Choroid plexus epithelial cell (primary cell): Measurements from ENCODE around the gene MRPL46.

Experiments used
- DNase-seq: peaks from one replicate; pipeline ENCODE4 v3.0.0-alpha.2; 2010; ENCODE audit warnings: low read depth
- H3K4me3 ChIP-seq: 2 replicates; pipeline ENCODE4 v1.5.1; 2011; ENCODE audit warnings: low read depth, mild to moderate bottlenecking, control low read depth, low read length, moderate library complexity
- TF ChIP-seq, protein P1 (sequence below): conservative IDR thresholded peaks from 2 replicates; pipeline ENCODE4 v1.5.1; 2011; ENCODE audit warnings: low read depth, mild to moderate bottlenecking, control low read depth, inconsistent platforms, low read length, moderate library complexity

MRPL46 gene

DNA sequence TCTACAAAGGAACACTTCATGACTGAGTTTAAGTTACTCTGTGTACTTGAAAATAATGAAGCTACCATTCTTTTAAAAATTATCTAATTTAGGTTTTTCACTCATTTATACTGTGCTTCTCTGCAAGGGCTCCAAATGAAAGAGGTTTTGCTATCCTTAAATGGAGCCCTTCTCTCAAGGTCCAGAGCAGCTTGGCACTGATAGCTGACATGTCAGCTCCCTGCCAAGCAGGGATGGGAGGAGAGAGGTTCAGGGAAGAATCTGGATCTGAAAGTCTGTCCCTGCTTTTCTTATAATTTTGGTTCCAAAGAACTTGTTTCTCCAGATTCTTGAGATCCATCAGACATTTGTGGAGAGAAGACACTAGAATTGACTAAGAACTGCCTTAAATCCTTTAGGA lies 39.4 kb upstream of the MRPL46 start:
- TF ChIP-seq, protein P1, sequence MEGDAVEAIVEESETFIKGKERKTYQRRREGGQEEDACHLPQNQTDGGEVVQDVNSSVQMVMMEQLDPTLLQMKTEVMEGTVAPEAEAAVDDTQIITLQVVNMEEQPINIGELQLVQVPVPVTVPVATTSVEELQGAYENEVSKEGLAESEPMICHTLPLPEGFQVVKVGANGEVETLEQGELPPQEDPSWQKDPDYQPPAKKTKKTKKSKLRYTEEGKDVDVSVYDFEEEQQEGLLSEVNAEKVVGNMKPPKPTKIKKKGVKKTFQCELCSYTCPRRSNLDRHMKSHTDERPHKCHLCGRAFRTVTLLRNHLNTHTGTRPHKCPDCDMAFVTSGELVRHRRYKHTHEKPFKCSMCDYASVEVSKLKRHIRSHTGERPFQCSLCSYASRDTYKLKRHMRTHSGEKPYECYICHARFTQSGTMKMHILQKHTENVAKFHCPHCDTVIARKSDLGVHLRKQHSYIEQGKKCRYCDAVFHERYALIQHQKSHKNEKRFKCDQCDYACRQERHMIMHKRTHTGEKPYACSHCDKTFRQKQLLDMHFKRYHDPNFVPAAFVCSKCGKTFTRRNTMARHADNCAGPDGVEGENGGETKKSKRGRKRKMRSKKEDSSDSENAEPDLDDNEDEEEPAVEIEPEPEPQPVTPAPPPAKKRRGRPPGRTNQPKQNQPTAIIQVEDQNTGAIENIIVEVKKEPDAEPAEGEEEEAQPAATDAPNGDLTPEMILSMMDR = no peak
- no peak for DNase-seq
- H3K4me3 ChIP-seq = no peak overlapping the region

DNA sequence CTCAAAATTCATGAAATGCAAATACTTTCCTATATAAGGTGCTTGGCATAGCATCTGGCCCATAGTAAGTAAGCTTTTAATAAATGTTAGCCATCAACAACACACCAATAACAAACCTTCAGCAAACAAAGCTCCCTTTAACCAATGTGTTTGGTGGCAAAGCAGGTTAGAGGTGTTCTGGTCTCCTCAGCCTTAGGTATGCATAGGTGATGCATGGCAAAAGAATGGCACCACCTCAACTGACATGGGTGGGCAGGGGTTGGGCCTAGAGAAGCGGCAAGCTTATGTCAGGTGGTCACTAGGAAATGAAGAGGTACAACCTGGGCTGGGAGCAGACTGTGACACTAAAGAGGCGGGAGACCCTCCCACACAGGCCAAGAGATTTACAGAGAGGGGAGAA lies 38.5 kb upstream of the MRPL46 start:
- TF ChIP-seq, protein P1 = no peak
- H3K4me3 ChIP-seq = no peak overlapping the region
- no peak for DNase-seq

DNA sequence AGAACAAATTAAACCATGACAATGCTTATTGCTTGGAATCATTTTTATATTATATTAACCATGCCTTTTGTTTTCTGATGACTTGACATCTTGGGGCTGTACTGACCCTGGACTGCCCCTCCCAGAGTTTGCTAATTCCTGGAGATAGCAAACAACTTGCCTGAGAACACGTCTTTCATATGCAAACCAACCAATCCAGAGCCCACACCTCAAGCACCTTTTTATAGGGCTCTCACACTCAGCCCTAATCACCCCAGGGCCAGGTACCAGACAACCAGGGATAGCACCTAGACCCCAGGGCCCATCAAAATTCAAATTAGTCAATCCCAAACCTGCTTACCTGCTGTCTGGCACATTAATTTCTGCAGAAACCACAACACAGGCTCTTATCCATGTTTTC lies 37.3 kb upstream of the MRPL46 start:
- TF ChIP-seq, protein P1 = no peak
- no peak overlapping the region for H3K4me3 ChIP-seq

GRCh38 chr15:88498996-88499395 lies 31.8 kb upstream of the MRPL46 start:
- no peak overlapping the region for H3K4me3 ChIP-seq
- DNase-seq = no peak
- TF ChIP-seq, protein P1 = no peak

More for the DNA sequence above, 37.3 kb upstream of the MRPL46 start:
- no peak for DNase-seq

DNA sequence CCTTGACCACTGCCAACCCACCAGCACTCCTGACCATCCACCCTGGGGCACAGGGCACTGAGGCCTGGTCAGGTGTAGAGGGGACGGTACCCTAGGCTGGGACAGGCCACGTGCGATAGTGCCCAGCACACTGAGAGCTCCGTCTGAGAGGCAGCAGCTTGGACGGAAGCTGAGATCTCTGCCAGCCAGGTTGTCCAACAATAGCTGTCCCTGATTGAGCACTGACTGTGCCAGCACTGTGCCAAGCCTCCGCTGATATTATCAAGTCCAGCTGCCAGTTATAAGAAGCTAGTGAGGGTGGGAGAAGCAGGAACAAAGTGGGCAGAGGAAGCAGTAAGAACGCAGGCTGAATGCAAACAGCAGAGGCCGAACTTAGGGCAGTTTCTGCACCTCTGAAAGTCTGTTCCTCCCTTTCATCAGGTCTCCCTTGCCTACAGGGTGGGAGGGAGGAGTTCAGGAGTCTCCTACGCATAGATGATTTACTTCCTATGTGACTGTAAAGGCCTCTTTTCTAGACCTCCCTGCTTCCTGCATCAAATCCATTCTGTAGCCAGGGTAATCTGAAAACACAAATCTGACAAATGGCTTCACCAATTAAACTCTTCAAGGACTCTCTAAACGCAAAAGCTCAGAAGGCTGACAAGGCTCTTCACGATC lies 30.0 kb upstream of the MRPL46 start:
- H3K4me3 ChIP-seq = no peak overlapping the region
- no peak for DNase-seq
- TF ChIP-seq, protein P1 = no peak

DNA sequence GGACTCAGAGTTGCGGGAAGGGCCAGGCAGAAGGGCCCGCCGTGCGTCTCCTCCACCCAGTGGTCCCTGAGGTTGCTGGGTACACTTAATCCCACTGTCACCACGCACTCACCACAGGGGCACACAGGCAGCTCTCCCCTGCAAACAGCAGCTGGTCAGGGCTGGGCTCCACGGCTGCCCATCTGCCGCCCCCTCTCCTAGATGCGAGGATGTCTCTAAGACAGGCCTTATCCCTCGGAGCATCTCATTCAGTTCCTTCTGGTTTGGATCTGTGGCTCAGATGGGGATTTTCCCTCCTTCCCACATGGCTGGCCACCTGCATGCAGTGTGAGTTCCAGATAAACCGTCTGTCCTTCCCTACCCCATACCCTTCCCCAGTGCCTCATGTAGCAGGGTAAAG lies 26.7 kb upstream of the MRPL46 start:
- TF ChIP-seq, protein P1 = no peak
- DNase-seq = no peak
- H3K4me3 ChIP-seq = no peak overlapping the region

DNA sequence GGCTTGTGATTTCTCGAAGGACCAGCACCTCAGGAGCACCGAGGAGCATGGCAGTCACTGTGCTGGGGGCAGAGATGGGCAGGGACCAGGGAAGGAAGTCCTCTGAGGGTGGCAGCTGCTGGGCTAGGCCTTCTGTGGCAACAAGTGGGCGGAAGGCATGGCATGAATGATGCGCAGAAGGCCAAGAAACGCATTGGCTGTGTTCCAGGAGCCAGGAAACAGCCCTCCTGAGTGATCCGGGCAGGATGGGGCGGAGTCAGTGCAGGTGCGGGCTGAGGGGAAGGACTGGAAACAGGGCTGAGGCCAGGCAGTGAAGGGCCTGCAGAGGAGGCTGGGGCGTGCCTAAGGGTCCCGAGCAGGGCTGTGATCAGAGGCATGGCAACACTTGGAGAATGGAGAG lies 24.0 kb upstream of the MRPL46 start:
- no peak for DNase-seq
- no peak overlapping the region for H3K4me3 ChIP-seq
- TF ChIP-seq, protein P1 = no peak
